Measurements from ENCODE around the gene FAM78B.

DNA sequence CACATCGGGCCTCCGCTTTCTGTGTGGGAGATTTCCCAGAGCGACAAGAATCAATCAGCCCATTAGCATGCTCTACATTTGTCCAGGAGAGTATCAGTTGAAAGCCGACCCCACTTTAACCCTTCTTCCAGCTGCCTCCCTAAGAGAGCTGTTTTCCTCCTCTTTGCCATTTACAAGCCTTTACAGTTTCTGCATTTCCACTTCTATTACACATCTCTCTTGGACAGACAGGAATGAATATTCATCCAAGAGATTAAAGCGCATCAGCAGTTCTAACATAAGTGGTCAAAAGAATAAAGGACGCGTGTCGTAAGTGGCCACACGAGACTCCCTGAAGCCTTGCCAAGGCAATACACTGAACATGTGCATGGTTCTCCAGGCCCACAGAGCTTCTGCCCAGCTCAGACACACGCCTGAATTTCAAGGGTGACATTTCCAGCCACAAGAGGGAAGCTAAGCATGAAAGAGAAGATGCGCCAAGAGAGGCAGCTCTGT, 47.3 kb downstream of the FAM78B start:
- TF ChIP-seq EZH2 (IDR thresholded peaks at IDR 0.05) (no peak), FOXP2 (optimal IDR thresholded peaks at IDR 0.05; ENCODE audit: control extremely low read depth, extremely low read length, insufficient read depth) (no peak), POLR2AphosphoS5 (IDR thresholded peaks at IDR 0.05; ENCODE audit: borderline replicate concordance, low read depth, low read length) (no peak)
